K562 (cell line): ENCODE measurements around the gene MIP. TPM values are rescaled to one million over a fixed set of nuclear protein-coding genes. Genes with fewer than 3 reads are reported as not detected.

Experiments used
- polyA plus RNA-seq, 8 experiments: library from polyadenylated mRNA; depleted of rRNA in 4 of 8; stranded (reverse) in 5 of 8; unstranded in 3 of 8; fragments of >200 nt; fragmentation: Nextera tagmentation in 2 of 8; fragmentation: Illumina TruSeq in 1 of 8; extraction: Ambion mirVana in 2 of 8; extraction: Trizol in 1 of 8; gene quantifications; 2 replicates each; pipeline versions ENCODE4 v1.2.1 to v1.2.3, GENCODE V29; 2011 to 2014; ENCODE audit warnings: inconsistent platforms in 1 of 8, missing spikeins in 1 of 8
- total RNA-seq, 7 experiments: library from RNA; depleted of rRNA in 6 of 7; stranded (reverse); fragments of >200 nt in 6 of 7; fragmentation: Illumina TruSeq in 2 of 7; extraction: Trizol in 2 of 7; gene quantifications; 2 replicates each; pipeline versions ENCODE4 v1.2.1 to v1.2.3, GENCODE V29; 2011 to 2021; ENCODE audit warnings: low replicate concordance in 1 of 7

The MIP gene
- total and polyA plus RNA-seq, 9 of the 15 experiments (the other 6 are each of a cell fraction or from before 2014, with no cell fraction given) = 0.09 to 0.36 (median 0.19) TPM; not detected in 5

Other genes starting within 250 kb of the MIP start
Only the 7 nearest of the 18 such genes appear.
- gene IL23A, start 115.8 kb downstream of the MIP start, total RNA-seq (2014; rRNA removed) = 7.8 and 8.9 TPM in 2 replicates
- 9.0 and 9.1 TPM in 2 replicates for gene IL23A, start 115.8 kb downstream of the MIP start, total RNA-seq (2014; rRNA removed; fragmentation: Illumina TruSeq; extraction: Trizol)
- gene IL23A, start 115.8 kb downstream of the MIP start, total RNA-seq (2015; rRNA removed; fragmentation: Illumina TruSeq; extraction: Trizol) = 9.1 TPM in 2 replicates
- gene IL23A, start 115.8 kb downstream of the MIP start, total RNA-seq (2021) = 9.6 and 12.5 TPM in 2 replicates
- gene IL23A, start 115.8 kb downstream of the MIP start, polyA plus RNA-seq (2011; rRNA removed) = 4.4 and 21.6 TPM in 2 replicates
- 20.1 and 22.5 TPM in 2 replicates for gene IL23A, start 115.8 kb downstream of the MIP start, polyA plus RNA-seq (2014; fragmentation: Illumina TruSeq; extraction: Trizol)
- gene IL23A, start 115.8 kb downstream of the MIP start, polyA plus RNA-seq (2014; fragmentation: Nextera tagmentation; extraction: Ambion mirVana) = 10 to 100 TPM; 36.7 to 37.2 TPM
- gene IL23A, start 115.8 kb downstream of the MIP start, polyA plus RNA-seq (2014; rRNA removed) = 21.3 and 29.3 TPM in 2 replicates
- gene STAT2, start 94.5 kb downstream of the MIP start, total RNA-seq (2014; rRNA removed) = 32.7 and 36.9 TPM in 2 replicates
- 38.6 and 40.3 TPM in 2 replicates for gene STAT2, start 94.5 kb downstream of the MIP start, total RNA-seq (2014; rRNA removed; fragmentation: Illumina TruSeq; extraction: Trizol)
- 39.1 and 40.5 TPM in 2 replicates for gene STAT2, start 94.5 kb downstream of the MIP start, total RNA-seq (2015; rRNA removed; fragmentation: Illumina TruSeq; extraction: Trizol)
- gene STAT2, start 94.5 kb downstream of the MIP start, total RNA-seq (2021) = 46.9 and 49.3 TPM in 2 replicates
- gene STAT2, start 94.5 kb downstream of the MIP start, polyA plus RNA-seq (2011; rRNA removed) = 44.2 and 71.2 TPM in 2 replicates
- 38.2 and 39.2 TPM in 2 replicates for gene STAT2, start 94.5 kb downstream of the MIP start, polyA plus RNA-seq (2014; fragmentation: Illumina TruSeq; extraction: Trizol)
- gene STAT2, start 94.5 kb downstream of the MIP start, polyA plus RNA-seq (2014; fragmentation: Nextera tagmentation; extraction: Ambion mirVana) = 10 to 100 TPM; 15.5 to 16.9 TPM
- gene STAT2, start 94.5 kb downstream of the MIP start, polyA plus RNA-seq (2014; rRNA removed) = 39.1 and 40.1 TPM in 2 replicates
- 0.09 TPM in 1 of 2 replicates, not detected in the other for gene APOF, start 91.8 kb downstream of the MIP start, total RNA-seq (2014; rRNA removed)
- gene APOF, start 91.8 kb downstream of the MIP start, total RNA-seq (2014; rRNA removed; fragmentation: Illumina TruSeq; extraction: Trizol) = not detected in 2 replicates
- not detected in 2 replicates for gene APOF, start 91.8 kb downstream of the MIP start, total RNA-seq (2015; rRNA removed; fragmentation: Illumina TruSeq; extraction: Trizol)
- 0.09 TPM in 1 of 2 replicates, not detected in the other for gene APOF, start 91.8 kb downstream of the MIP start, total RNA-seq (2021)
- gene APOF, start 91.8 kb downstream of the MIP start, polyA plus RNA-seq (2011; rRNA removed) = not detected in 2 replicates
- not detected in 2 replicates for gene APOF, start 91.8 kb downstream of the MIP start, polyA plus RNA-seq (2014; fragmentation: Illumina TruSeq; extraction: Trizol)
- gene APOF, start 91.8 kb downstream of the MIP start, polyA plus RNA-seq (2014; fragmentation: Nextera tagmentation; extraction: Ambion mirVana) = under 1 TPM; 0.14 to 0.15 TPM
- gene APOF, start 91.8 kb downstream of the MIP start, polyA plus RNA-seq (2014; rRNA removed) = not detected in 2 replicates
- 49.8 and 52.2 TPM in 2 replicates for gene TIMELESS, start 5.2 kb downstream of the MIP start, total RNA-seq (2014; rRNA removed)
- gene TIMELESS, start 5.2 kb downstream of the MIP start, total RNA-seq (2014; rRNA removed; fragmentation: Illumina TruSeq; extraction: Trizol) = 27.8 and 29.7 TPM in 2 replicates
- 32.4 and 35.8 TPM in 2 replicates for gene TIMELESS, start 5.2 kb downstream of the MIP start, total RNA-seq (2015; rRNA removed; fragmentation: Illumina TruSeq; extraction: Trizol)
- 53.5 and 59.2 TPM in 2 replicates for gene TIMELESS, start 5.2 kb downstream of the MIP start, total RNA-seq (2021)
- 14.9 and 16.7 TPM in 2 replicates for gene TIMELESS, start 5.2 kb downstream of the MIP start, polyA plus RNA-seq (2011; rRNA removed)
- gene TIMELESS, start 5.2 kb downstream of the MIP start, polyA plus RNA-seq (2014; fragmentation: Illumina TruSeq; extraction: Trizol) = 54.4 and 58.1 TPM in 2 replicates
- 10 to 100 TPM; 11.9 to 17.8 TPM for gene TIMELESS, start 5.2 kb downstream of the MIP start, polyA plus RNA-seq (2014; fragmentation: Nextera tagmentation; extraction: Ambion mirVana)
- 43.5 and 49.1 TPM in 2 replicates for gene TIMELESS, start 5.2 kb downstream of the MIP start, polyA plus RNA-seq (2014; rRNA removed)
- gene SPRYD4, start 13.9 kb upstream of the MIP start, total RNA-seq (2014; rRNA removed) = 1.8 and 2.4 TPM in 2 replicates
- 2.5 and 2.7 TPM in 2 replicates for gene SPRYD4, start 13.9 kb upstream of the MIP start, total RNA-seq (2014; rRNA removed; fragmentation: Illumina TruSeq; extraction: Trizol)
- 2.3 and 2.6 TPM in 2 replicates for gene SPRYD4, start 13.9 kb upstream of the MIP start, total RNA-seq (2015; rRNA removed; fragmentation: Illumina TruSeq; extraction: Trizol)
- gene SPRYD4, start 13.9 kb upstream of the MIP start, total RNA-seq (2021) = 2.6 and 2.8 TPM in 2 replicates
- gene SPRYD4, start 13.9 kb upstream of the MIP start, polyA plus RNA-seq (2011; rRNA removed) = 3.3 and 3.9 TPM in 2 replicates
- 2.9 and 3.1 TPM in 2 replicates for gene SPRYD4, start 13.9 kb upstream of the MIP start, polyA plus RNA-seq (2014; fragmentation: Illumina TruSeq; extraction: Trizol)
- 1 to 10 TPM; 3.8 to 4.7 TPM for gene SPRYD4, start 13.9 kb upstream of the MIP start, polyA plus RNA-seq (2014; fragmentation: Nextera tagmentation; extraction: Ambion mirVana)
- gene SPRYD4, start 13.9 kb upstream of the MIP start, polyA plus RNA-seq (2014; rRNA removed) = 2.6 and 2.7 TPM in 2 replicates
- gene GLS2, start 33.5 kb upstream of the MIP start, total RNA-seq (2014; rRNA removed) = 0.29 TPM in 1 of 2 replicates, not detected in the other
- gene GLS2, start 33.5 kb upstream of the MIP start, total RNA-seq (2014; rRNA removed; fragmentation: Illumina TruSeq; extraction: Trizol) = not detected in 2 replicates
- not detected in 2 replicates for gene GLS2, start 33.5 kb upstream of the MIP start, total RNA-seq (2015; rRNA removed; fragmentation: Illumina TruSeq; extraction: Trizol)
- gene GLS2, start 33.5 kb upstream of the MIP start, total RNA-seq (2021) = not detected in 2 replicates
- 0.09 and 0.11 TPM in 2 replicates for gene GLS2, start 33.5 kb upstream of the MIP start, polyA plus RNA-seq (2011; rRNA removed)
- not detected in 2 replicates for gene GLS2, start 33.5 kb upstream of the MIP start, polyA plus RNA-seq (2014; fragmentation: Illumina TruSeq; extraction: Trizol)
- not detected for gene GLS2, start 33.5 kb upstream of the MIP start, polyA plus RNA-seq (2014; fragmentation: Nextera tagmentation; extraction: Ambion mirVana)
- not detected in 2 replicates for gene GLS2, start 33.5 kb upstream of the MIP start, polyA plus RNA-seq (2014; rRNA removed)
- 0.09 and 0.12 TPM in 2 replicates for gene RBMS2, start 67.2 kb upstream of the MIP start, total RNA-seq (2014; rRNA removed)
- gene RBMS2, start 67.2 kb upstream of the MIP start, total RNA-seq (2014; rRNA removed; fragmentation: Illumina TruSeq; extraction: Trizol) = 0.25 and 1.2 TPM in 2 replicates
- gene RBMS2, start 67.2 kb upstream of the MIP start, total RNA-seq (2015; rRNA removed; fragmentation: Illumina TruSeq; extraction: Trizol) = 0.19 and 0.29 TPM in 2 replicates
- gene RBMS2, start 67.2 kb upstream of the MIP start, total RNA-seq (2021) = 0.66 and 2.4 TPM in 2 replicates
- gene RBMS2, start 67.2 kb upstream of the MIP start, polyA plus RNA-seq (2011; rRNA removed) = 1.3 and 1.5 TPM in 2 replicates
- 0.44 and 10.5 TPM in 2 replicates for gene RBMS2, start 67.2 kb upstream of the MIP start, polyA plus RNA-seq (2014; fragmentation: Illumina TruSeq; extraction: Trizol)
- gene RBMS2, start 67.2 kb upstream of the MIP start, polyA plus RNA-seq (2014; fragmentation: Nextera tagmentation; extraction: Ambion mirVana) = under 1 TPM; 0.08 to 0.31 TPM
- gene RBMS2, start 67.2 kb upstream of the MIP start, polyA plus RNA-seq (2014; rRNA removed) = 0.36 and 0.78 TPM in 2 replicates